ENCODE data around the gene DCBLD2.

GRCh38 chr3:98806521-98806920 lies 95.0 kb downstream of the DCBLD2 start:
- TF ChIP-seq EZH2 (IDR thresholded peaks at IDR 0.05; ENCODE audit: insufficient read depth, poor library complexity, severe bottlenecking) (no peak), EZH2phosphoT487 (IDR thresholded peaks at IDR 0.05; ENCODE audit: insufficient read depth, low read depth) (no peak)

All from GM23248 (cell line).